IMR-90 (cell line): Measurements from ENCODE around the gene ARHGAP12. TPM values are rescaled to one million over a fixed set of nuclear protein-coding genes. Genes with fewer than 3 reads are reported as not detected.

Experiments used
- ATAC-seq: fragments of 200-7000 bp; cut with Tn5 transposase; 2 replicates; pipeline ENCODE4 v1.9.1; 2020; ENCODE audit warnings: low read depth, mild to moderate bottlenecking, moderate library complexity
- BruUV-seq: library from RNA; stranded (reverse); fragments of 400-500 nt; replicated peaks from 2 replicates; lab custom pipeline; 2021; lab: Mats Ljungman, UMichigan
- CTCF ChIA-PET: fragments of 300-600 bp; formaldehyde crosslinking; extraction: SDS; loops from one replicate; lab custom pipeline; 2021; ENCODE audit warnings: antibody characterized with exemption; lab: Yijun Ruan, JAX
- POLR2A ChIA-PET: fragments of 300-600 bp; sonication (Branson Sonifier 250); formaldehyde crosslinking; loops from one replicate; lab custom pipeline; 2022; ENCODE audit warnings: antibody characterized with exemption; ENCODE audit not compliant: unreplicated experiment; lab: Charles Lee
- DNase-seq: peaks from one replicate; pipeline ENCODE4 v3.0.0; 2013
- H2AFZ ChIP-seq: replicated peaks from 2 replicates; pipeline ENCODE3; 2013; ENCODE audit warnings: low read length, mild to moderate bottlenecking; ENCODE audit not compliant: poor library complexity
- H2AK5ac ChIP-seq: 2 replicates; pipeline ENCODE4 v1.6.1; 2013; ENCODE audit warnings: low read depth, low read length, inconsistent platforms
- H2AK9ac ChIP-seq: replicated peaks from 2 replicates; pipeline ENCODE3; 2013; ENCODE audit warnings: mild to moderate bottlenecking, low read depth, low read length, moderate library complexity; ENCODE audit not compliant: poor library complexity
- H2BK120ac ChIP-seq: 2 replicates; pipeline ENCODE4 v1.6.1; 2013; ENCODE audit warnings: low read depth, low read length, inconsistent platforms
- H2BK15ac ChIP-seq: 3 replicates; pipeline ENCODE4 v1.6.1; 2013; ENCODE audit warnings: low read depth, low read length, inconsistent platforms
- H2BK20ac ChIP-seq: 2 replicates; pipeline ENCODE4 v1.6.1; 2013; ENCODE audit warnings: low read depth, mild to moderate bottlenecking, inconsistent platforms, low read length, moderate library complexity
- H2BK5ac ChIP-seq: 2 replicates; pipeline ENCODE4 v1.6.1; 2013; ENCODE audit warnings: mild to moderate bottlenecking, low read depth, low read length, inconsistent platforms; ENCODE audit not compliant: poor library complexity, severe bottlenecking
- H3K14ac ChIP-seq: replicated peaks from 2 replicates; pipeline ENCODE4 v1.6.1; 2013; ENCODE audit warnings: low read depth, low read length, inconsistent platforms
- H3K18ac ChIP-seq: 2 replicates; pipeline ENCODE4 v1.6.1; 2013; ENCODE audit warnings: low read depth, low read length, control low read depth
- H3K23ac ChIP-seq: 2 replicates; pipeline ENCODE4 v1.6.1; 2013; ENCODE audit warnings: low read depth, low read length, inconsistent platforms
- H3K27ac ChIP-seq: 2 replicates; pipeline ENCODE4 v1.5.1; 2013; ENCODE audit warnings: mild to moderate bottlenecking, control low read depth, low read length; ENCODE audit not compliant: insufficient read depth
- H3K27me3 ChIP-seq: 2 replicates; pipeline ENCODE4 v1.6.1; 2013; ENCODE audit warnings: low read length; ENCODE audit not compliant: control insufficient read depth, insufficient read depth
- H3K36me3 ChIP-seq: 2 replicates; pipeline ENCODE4 v1.6.1; 2013; ENCODE audit warnings: low read length, mixed read lengths; ENCODE audit not compliant: control insufficient read depth, insufficient read depth
- H3K4ac ChIP-seq: 2 replicates; pipeline ENCODE4 v1.6.1; 2013; ENCODE audit warnings: low read depth, low read length, inconsistent platforms
- H3K4me1 ChIP-seq: 2 replicates; pipeline ENCODE4 v1.6.1; 2013; ENCODE audit warnings: low read length, mixed read lengths; ENCODE audit not compliant: control insufficient read depth, insufficient read depth
- H3K4me2 ChIP-seq: 2 replicates; pipeline ENCODE4 v1.6.1; 2013; ENCODE audit warnings: low read depth, mild to moderate bottlenecking, control low read depth, low read length, moderate library complexity
- H3K4me3 ChIP-seq: 2 replicates; pipeline ENCODE4 v1.5.1; 2013; ENCODE audit warnings: low read depth, mild to moderate bottlenecking, control low read depth, low read length, moderate library complexity; ENCODE audit not compliant: insufficient read depth
- H3K56ac ChIP-seq: 2 replicates; pipeline ENCODE4 v1.6.1; 2013; ENCODE audit warnings: low read length, inconsistent platforms; ENCODE audit not compliant: insufficient read depth; ENCODE audit errors: extremely low read depth
- H3K79me1 ChIP-seq, 2 experiments: 2 replicates each; pipeline ENCODE4 v1.6.1; 2013; ENCODE audit warnings: low read length in 2 of 2, inconsistent platforms in 1 of 2, low read depth in 1 of 2
- H3K9ac ChIP-seq: 2 replicates; pipeline ENCODE4 v1.6.1; 2013; ENCODE audit warnings: low read depth, low read length, control low read depth
- H3K9me1 ChIP-seq: 2 replicates; pipeline ENCODE4 v1.6.1; 2013; ENCODE audit warnings: low read length, inconsistent platforms; ENCODE audit not compliant: insufficient read depth
- H3K9me3 ChIP-seq: 2 replicates; pipeline ENCODE4 v1.6.1; 2013; ENCODE audit warnings: low read length; ENCODE audit not compliant: control insufficient read depth, insufficient read depth
- H4K20me1 ChIP-seq: 2 replicates; pipeline ENCODE4 v1.6.1; 2013; ENCODE audit warnings: low read length, inconsistent platforms; ENCODE audit not compliant: insufficient read depth
- H4K5ac ChIP-seq: 2 replicates; pipeline ENCODE4 v1.6.1; 2013; ENCODE audit warnings: mild to moderate bottlenecking, low read depth, low read length, control low read depth
- H4K8ac ChIP-seq, 2 experiments: 2 replicates each; pipeline ENCODE4 v1.6.1; 2013; ENCODE audit warnings: low read depth in 2 of 2, low read length in 2 of 2, control low read depth in 1 of 2, inconsistent platforms in 1 of 2
- H4K91ac ChIP-seq: 2 replicates; pipeline ENCODE4 v1.6.1; 2013; ENCODE audit warnings: low read depth, low read length, inconsistent platforms; ENCODE audit not compliant: insufficient read depth
- BHLHE40 ChIP-seq: fragments of 150-350 bp; IDR thresholded peaks from 2 replicates; pipeline ENCODE4 v1.6.1; 2016; ENCODE audit warnings: mild to moderate bottlenecking, low read depth, low read length
- CHD1 ChIP-seq: IDR thresholded peaks from 2 replicates; pipeline ENCODE4 v1.6.1; 2012; ENCODE audit warnings: low read depth, low read length, improper control_type of control experiment
- FOS ChIP-seq: fragments of 150-350 bp; IDR thresholded peaks from 2 replicates; pipeline ENCODE4 v1.6.1; 2016; ENCODE audit warnings: low read depth, low read length
- MXI1 ChIP-seq: IDR thresholded peaks from 2 replicates; pipeline ENCODE4 v1.6.1; 2012; ENCODE audit warnings: low read depth, mild to moderate bottlenecking, low read length, moderate library complexity, borderline replicate concordance
- NFE2L2 ChIP-seq: fragments of 150-350 bp; IDR thresholded peaks from 2 replicates; pipeline ENCODE4 v1.6.1; 2016; ENCODE audit warnings: low read depth, mild to moderate bottlenecking, low read length
- POLR2A ChIP-seq: IDR thresholded peaks from 2 replicates; pipeline ENCODE4 v1.6.1; 2012; ENCODE audit warnings: mild to moderate bottlenecking, low read depth, low read length
- USF2 ChIP-seq: fragments of 150-350 bp; IDR thresholded peaks from 2 replicates; pipeline ENCODE4 v1.6.1; 2017; ENCODE audit warnings: mild to moderate bottlenecking, antibody characterized with exemption, low read length, low read depth
- WGBS, 2 experiments: methylation state at CpG; one replicate each; pipeline versions ENCODE4 v1.1.5 to v1.1.7; 2013; ENCODE audit warnings: missing lambda C conversion rate in 2 of 2; ENCODE audit not compliant: insufficient read length in 1 of 2; ENCODE audit errors: extremely low coverage in 2 of 2; 5-methylcytosine and 5-hydroxymethylcytosine counted together
- dilution Hi-C: fragments of 300-500 bp; cut with HindIII; formaldehyde crosslinking; loops from one replicate; pipeline ENCODE4 v1.14.3; 2018; ENCODE audit warnings: low sequenced_read_pairs; ENCODE audit not compliant: unreplicated experiment
- in situ Hi-C: fragments of 300-500 bp; cut with MboI; formaldehyde crosslinking; loops from 3 replicates; pipeline ENCODE4 v1.14.3; 2019; ENCODE audit warnings: low sequenced_read_pairs, inconsistent platforms, mixed read lengths
- intact Hi-C: fragments of 100-400 bp; cut with micrococcal nuclease; formaldehyde crosslinking; loops from 2 replicates; pipeline ENCODE4 v1.10.0; 2022
- polyA plus RNA-seq, 3 experiments: library from polyadenylated mRNA; depleted of rRNA; stranded (reverse); fragments of >200 nt; gene quantifications; 2 replicates each; pipeline ENCODE4 v1.2.3, GENCODE V29; 2012; ENCODE audit warnings: low replicate concordance in 1 of 3
- total RNA-seq: library from RNA; depleted of rRNA; stranded (reverse); fragments of >200 nt; gene quantifications from 2 replicates; pipeline ENCODE4 v1.2.3, GENCODE V29; 2012

Gene ARHGAP12
- total and polyA plus RNA-seq, 2 of the 4 experiments (the other 2 are of a cell fraction): 9.0 to 28.5 TPM

DNA sequence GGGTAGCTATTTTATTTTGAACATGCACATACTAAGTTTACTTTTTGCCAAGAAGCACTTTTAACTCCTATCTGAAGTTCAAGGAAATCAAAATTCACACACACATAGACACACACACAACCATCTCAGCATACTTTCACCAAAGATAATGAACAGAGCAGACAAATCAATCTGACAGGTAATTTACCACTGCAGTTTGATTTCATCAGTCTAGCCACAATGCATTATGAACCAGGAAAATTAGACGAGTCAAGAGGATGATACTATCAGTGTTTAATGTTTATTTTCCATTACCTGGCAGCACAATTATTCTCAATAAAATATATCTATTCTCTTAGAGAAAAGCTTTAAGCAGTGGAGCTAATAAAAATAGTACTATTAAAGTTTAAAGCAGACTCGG lies 147.9 kb downstream of the ARHGAP12 start:
- no peak overlapping the region for H2BK120ac ChIP-seq
- DNase-seq (no peak), ATAC-seq (no peak)
- no peak overlapping the region for H2AK9ac ChIP-seq
- ChIA-PET CTCF (interaction anchor here (0.6 kb wide), 1 partner anchor 32 kb away, joined by 3 read pairs; no protein-coding TSS in a partner anchor), POLR2A (no interaction called here)
- no peak overlapping the region for H3K27ac ChIP-seq
- peaks cover 4% of the 10 kb centered on the region; the same call in 1 of the 2 replicates for H3K9me3 ChIP-seq
- H3K27me3 ChIP-seq: no peaks in the 10 kb centered on the region
- no peak overlapping the region for H4K5ac ChIP-seq
- no peaks in the 10 kb centered on the region for H4K20me1 ChIP-seq
- no peak overlapping the region for H2AFZ ChIP-seq
- no peak overlapping the region for H4K8ac ChIP-seq
- H3K56ac ChIP-seq: no peak overlapping the region
- no peak overlapping the region for H3K9ac ChIP-seq
- no peaks in the 10 kb centered on the region for H3K36me3 ChIP-seq
- BruUV-seq: no TSS peak
- no peaks in the 10 kb centered on the region for H3K4me1 ChIP-seq
- dilution Hi-C loops: no loop called here
- no peak overlapping the region for H3K4me3 ChIP-seq
- no peak overlapping the region for H2BK20ac ChIP-seq
- no peak overlapping the region for H2AK5ac ChIP-seq
- TF ChIP-seq POLR2A (no peak), USF2 (no peak), MXI1 (no peak), CHD1 (no peak), NFE2L2 (no peak), BHLHE40 (no peak), FOS (no peak)
- H4K91ac ChIP-seq: no peak overlapping the region
- no peaks in the 10 kb centered on the region for H3K79me1 ChIP-seq
- no peak overlapping the region for H3K4me2 ChIP-seq
- H3K23ac ChIP-seq: no peak overlapping the region
- peaks cover 3% of the 10 kb centered on the region; the same call in 1 of the 2 replicates for H3K9me1 ChIP-seq
- H2BK5ac ChIP-seq: no peak overlapping the region
- intact Hi-C loops: no loop called here
- no peak overlapping the region for H3K14ac ChIP-seq
- in situ Hi-C loops: no loop called here
- WGBS, 2 experiments: no CpG with 5 or more reads among the region's 2 CpGs
- H2BK15ac ChIP-seq: no peak overlapping the region
- no peak overlapping the region for H3K4ac ChIP-seq
- peak overlapping the region; percentile 18; the same call in 1 of the 2 replicates for H3K18ac ChIP-seq
